ENCODE results near the gene TMEM144.

The TMEM144 gene

DNA sequence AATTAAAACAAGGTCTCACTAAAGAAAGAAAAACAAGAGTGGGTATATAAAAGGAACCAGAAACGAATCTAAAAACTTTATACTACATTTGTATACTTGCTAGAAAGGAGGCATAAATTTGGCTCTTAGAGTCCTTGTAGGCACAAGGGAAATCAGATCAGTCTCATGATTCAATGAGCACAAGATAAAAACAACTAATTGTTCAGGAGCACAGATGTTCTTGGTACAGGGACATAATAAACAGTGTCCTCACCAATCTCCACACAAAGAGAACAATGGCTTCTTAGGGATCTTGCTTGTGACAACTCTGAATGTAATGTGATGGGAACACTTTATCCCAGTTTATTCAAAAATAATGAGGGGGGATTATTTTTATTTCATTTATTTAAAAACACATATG lies 28.3 kb downstream of the TMEM144 start:
- Histone ChIP-seq H3K4ac (ENCODE audit: low read depth in 1 of 2, low read length in 2 of 2) (no peak overlapping the region), H3K9ac (ENCODE audit: low read length) (no peak overlapping the region), H3K79me1 (replicated peaks; ENCODE audit: low read length, poor library complexity, severe bottlenecking) (no peaks in the 10 kb centered on the region), H4K8ac (ENCODE audit: low read length) (no peak overlapping the region), H3K18ac (ENCODE audit: low read depth in 1 of 2, low read length in 2 of 2) (no peak overlapping the region), H3K14ac (ENCODE audit: low read length in 2 of 2) (no peak overlapping the region), H4K91ac (ENCODE audit: low read length) (no peak overlapping the region), H3K27me3 (ENCODE audit: control insufficient read depth in 1 of 2, insufficient read depth in 1 of 2, low read length in 2 of 2) (no peaks in the 10 kb centered on the region), H3K4me1 (ENCODE audit: control insufficient read depth, insufficient read depth, low read depth, low read length) (no peaks in the 10 kb centered on the region), H3K4me3 (ENCODE audit: insufficient read depth in 1 of 2, low read depth in 1 of 2, low read length in 2 of 2) (no peak overlapping the region), H3K23ac (ENCODE audit: low read length in 2 of 2) (no peak overlapping the region), H2BK5ac (ENCODE audit: low read depth, low read length, poor library complexity, severe bottlenecking) (no peak overlapping the region), H3K27ac (ENCODE audit: low read length, poor library complexity, severe bottlenecking) (no peak overlapping the region), H3K36me3 (ENCODE audit: control insufficient read depth in 1 of 2, insufficient read depth in 2 of 2, low read depth in 1 of 2, low read length in 2 of 2) (peaks cover 0 to 4% of the 10 kb centered on the region in 2 experiments), H3K9me3 (ENCODE audit: control insufficient read depth, low read length) (no peaks in the 10 kb centered on the region), H2BK15ac (ENCODE audit: low read depth, poor library complexity, severe bottlenecking) (no peak overlapping the region), H2AK5ac (ENCODE audit: low read length, severe bottlenecking) (no peak overlapping the region), H2BK120ac (ENCODE audit: low read depth, low read length) (no peak overlapping the region), H2AFZ (ENCODE audit: low read depth, low read length) (no peak overlapping the region), H2BK12ac (ENCODE audit: low read length in 2 of 2) (no peak overlapping the region), H3K4me2 (ENCODE audit: low read length, poor library complexity, severe bottlenecking) (no peak overlapping the region)
- DNase-seq: no peak
- no CpG with 5 or more reads among the region's 1 CpG for WGBS

DNA sequence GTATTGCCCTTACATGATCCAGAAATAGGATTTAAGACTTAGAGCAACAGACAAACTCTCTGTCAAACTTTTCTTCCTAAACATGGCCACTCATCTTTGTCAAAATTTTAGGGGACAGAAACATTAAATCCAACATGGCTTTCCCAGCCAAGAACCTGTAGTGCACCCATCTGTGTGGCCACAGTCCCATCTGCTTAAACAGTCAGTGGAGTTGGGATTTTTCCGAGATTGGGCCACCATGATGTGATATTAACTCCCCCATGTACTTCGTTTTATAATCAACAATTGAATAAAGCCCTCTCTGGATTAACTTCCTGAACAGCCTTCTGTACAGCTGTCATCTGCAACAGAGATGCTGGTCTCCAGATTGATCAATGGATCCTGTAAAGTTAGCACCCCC lies 28.9 kb downstream of the TMEM144 start:
- Histone ChIP-seq H3K4me1 (ENCODE audit: control insufficient read depth, insufficient read depth, low read depth, low read length) (no peaks in the 10 kb centered on the region), H2BK12ac (ENCODE audit: low read length in 2 of 2) (no peak overlapping the region), H3K18ac (ENCODE audit: low read depth in 1 of 2, low read length in 2 of 2) (no peak overlapping the region), H3K36me3 (ENCODE audit: control insufficient read depth in 1 of 2, insufficient read depth in 2 of 2, low read depth in 1 of 2, low read length in 2 of 2) (peaks cover 0 to 4% of the 10 kb centered on the region in 2 experiments), H2BK5ac (ENCODE audit: low read depth, low read length, poor library complexity, severe bottlenecking) (no peak overlapping the region), H3K27ac (ENCODE audit: low read length, poor library complexity, severe bottlenecking) (no peak overlapping the region), H2BK15ac (ENCODE audit: low read depth, poor library complexity, severe bottlenecking) (no peak overlapping the region), H3K4me3 (ENCODE audit: insufficient read depth in 1 of 2, low read depth in 1 of 2, low read length in 2 of 2) (no peak overlapping the region), H3K79me1 (replicated peaks; ENCODE audit: low read length, poor library complexity, severe bottlenecking) (no peaks in the 10 kb centered on the region), H3K4me2 (ENCODE audit: low read length, poor library complexity, severe bottlenecking) (no peak overlapping the region), H3K27me3 (ENCODE audit: control insufficient read depth in 1 of 2, insufficient read depth in 1 of 2, low read length in 2 of 2) (no peaks in the 10 kb centered on the region), H4K91ac (ENCODE audit: low read length) (no peak overlapping the region), H2AK5ac (ENCODE audit: low read length, severe bottlenecking) (no peak overlapping the region), H3K23ac (ENCODE audit: low read length in 2 of 2) (no peak overlapping the region), H4K8ac (ENCODE audit: low read length) (no peak overlapping the region), H3K9ac (ENCODE audit: low read length) (no peak overlapping the region), H3K4ac (ENCODE audit: low read depth in 1 of 2, low read length in 2 of 2) (no peak overlapping the region), H3K14ac (ENCODE audit: low read length in 2 of 2) (no peak overlapping the region), H2BK120ac (ENCODE audit: low read depth, low read length) (no peak overlapping the region), H3K9me3 (ENCODE audit: control insufficient read depth, low read length) (no peaks in the 10 kb centered on the region), H2AFZ (ENCODE audit: low read depth, low read length) (no peak overlapping the region)
- WGBS: 76% methylated on average over 2 of the region's 2 CpGs
- no peak for DNase-seq

DNA sequence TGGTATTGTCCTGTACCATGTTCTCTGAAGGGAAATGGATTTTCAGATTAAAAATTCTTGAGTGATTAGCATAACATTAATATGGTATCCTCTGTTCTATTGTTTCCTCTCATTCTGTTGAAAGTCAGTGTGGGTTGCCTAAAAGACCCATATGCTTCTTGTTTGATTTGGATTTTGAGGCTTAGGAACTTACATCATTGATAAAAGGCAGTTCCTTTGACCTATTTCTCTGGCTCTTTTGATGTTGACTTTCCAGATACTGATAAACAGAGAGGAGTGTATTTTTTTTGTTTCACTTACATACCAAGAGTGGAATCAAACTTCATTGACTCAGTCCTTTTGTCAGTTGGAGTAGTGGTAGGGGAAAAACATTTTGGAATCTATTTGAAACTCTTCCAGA lies 32.8 kb downstream of the TMEM144 start:
- no peak overlapping the region for H2BK15ac ChIP-seq (ENCODE audit: low read depth, poor library complexity, severe bottlenecking)
- no peak overlapping the region for H3K9ac ChIP-seq (ENCODE audit: low read length)
- no peak for DNase-seq
- no peak overlapping the region for H4K8ac ChIP-seq (ENCODE audit: low read length)
- no peaks in the 10 kb centered on the region for H3K79me1 ChIP-seq (replicated peaks; ENCODE audit: low read length, poor library complexity, severe bottlenecking)
- no peak overlapping the region for H3K4me2 ChIP-seq (ENCODE audit: low read length, poor library complexity, severe bottlenecking)
- no peak overlapping the region for H3K27ac ChIP-seq (ENCODE audit: low read length, poor library complexity, severe bottlenecking)
- no peak overlapping the region for H2AFZ ChIP-seq (ENCODE audit: low read depth, low read length)
- H2BK12ac ChIP-seq (ENCODE audit: low read length in 2 of 2): no peak overlapping the region
- no peak overlapping the region for H3K18ac ChIP-seq (ENCODE audit: low read depth in 1 of 2, low read length in 2 of 2)
- no peaks in the 10 kb centered on the region for H3K9me3 ChIP-seq (ENCODE audit: control insufficient read depth, low read length)
- H3K4me3 ChIP-seq (ENCODE audit: insufficient read depth in 1 of 2, low read depth in 1 of 2, low read length in 2 of 2): no peak overlapping the region
- H3K4me1 ChIP-seq (ENCODE audit: control insufficient read depth, insufficient read depth, low read depth, low read length): no peaks in the 10 kb centered on the region
- no peak overlapping the region for H3K23ac ChIP-seq (ENCODE audit: low read length in 2 of 2)
- H3K14ac ChIP-seq (ENCODE audit: low read length in 2 of 2): no peak overlapping the region
- no peak overlapping the region for H2BK120ac ChIP-seq (ENCODE audit: low read depth, low read length)
- peaks cover 0 to 4% of the 10 kb centered on the region in 2 experiments for H3K36me3 ChIP-seq (ENCODE audit: control insufficient read depth in 1 of 2, insufficient read depth in 2 of 2, low read depth in 1 of 2, low read length in 2 of 2)
- H4K91ac ChIP-seq (ENCODE audit: low read length): no peak overlapping the region
- H2AK5ac ChIP-seq (ENCODE audit: low read length, severe bottlenecking): no peak overlapping the region
- H2BK5ac ChIP-seq (ENCODE audit: low read depth, low read length, poor library complexity, severe bottlenecking): no peak overlapping the region
- H3K4ac ChIP-seq (ENCODE audit: low read depth in 1 of 2, low read length in 2 of 2): no peak overlapping the region
- no peaks in the 10 kb centered on the region for H3K27me3 ChIP-seq (ENCODE audit: control insufficient read depth in 1 of 2, insufficient read depth in 1 of 2, low read length in 2 of 2)

DNA sequence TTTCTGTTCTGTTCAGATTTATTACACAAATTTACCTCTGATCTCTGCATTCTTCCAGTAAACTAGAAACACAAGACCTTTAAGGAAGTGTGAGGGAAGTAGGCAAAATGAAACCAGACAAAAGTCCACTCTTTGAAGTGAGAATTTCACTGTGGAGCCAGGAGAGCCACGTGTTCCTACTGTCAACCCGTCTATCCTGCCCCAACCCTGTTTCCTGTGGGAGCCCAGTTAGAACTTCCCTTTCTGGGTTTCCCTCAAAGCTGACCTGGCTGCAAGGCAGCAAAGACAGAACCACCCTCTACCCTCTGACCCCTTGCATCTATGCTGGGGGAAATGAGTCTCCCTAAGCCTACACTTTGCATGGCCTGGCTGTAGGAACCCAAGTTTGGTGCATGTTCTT lies 40.0 kb downstream of the TMEM144 start:
- Histone ChIP-seq H4K8ac (ENCODE audit: low read length) (no peak overlapping the region), H3K27me3 (ENCODE audit: control insufficient read depth in 1 of 2, insufficient read depth in 1 of 2, low read length in 2 of 2) (no peaks in the 10 kb centered on the region), H3K79me1 (replicated peaks; ENCODE audit: low read length, poor library complexity, severe bottlenecking) (no peaks in the 10 kb centered on the region), H3K9ac (ENCODE audit: low read length) (no peak overlapping the region), H2BK120ac (ENCODE audit: low read depth, low read length) (no peak overlapping the region), H2AFZ (ENCODE audit: low read depth, low read length) (no peak overlapping the region), H3K4me3 (ENCODE audit: insufficient read depth in 1 of 2, low read depth in 1 of 2, low read length in 2 of 2) (no peak overlapping the region), H4K91ac (ENCODE audit: low read length) (no peak overlapping the region), H3K4me1 (ENCODE audit: control insufficient read depth, insufficient read depth, low read depth, low read length) (no peaks in the 10 kb centered on the region), H3K23ac (ENCODE audit: low read length in 2 of 2) (no peak overlapping the region), H3K14ac (ENCODE audit: low read length in 2 of 2) (no peak overlapping the region), H3K36me3 (ENCODE audit: control insufficient read depth in 1 of 2, insufficient read depth in 2 of 2, low read depth in 1 of 2, low read length in 2 of 2) (no peaks in the 10 kb centered on the region), H3K4ac (ENCODE audit: low read depth in 1 of 2, low read length in 2 of 2) (no peak overlapping the region), H3K4me2 (ENCODE audit: low read length, poor library complexity, severe bottlenecking) (no peak overlapping the region), H2BK12ac (ENCODE audit: low read length in 2 of 2) (no peak overlapping the region), H3K18ac (ENCODE audit: low read depth in 1 of 2, low read length in 2 of 2) (no peak overlapping the region), H2BK5ac (ENCODE audit: low read depth, low read length, poor library complexity, severe bottlenecking) (no peak overlapping the region), H2AK5ac (ENCODE audit: low read length, severe bottlenecking) (no peak overlapping the region), H3K27ac (ENCODE audit: low read length, poor library complexity, severe bottlenecking) (no peak overlapping the region), H2BK15ac (ENCODE audit: low read depth, poor library complexity, severe bottlenecking) (no peak overlapping the region), H3K9me3 (ENCODE audit: control insufficient read depth, low read length) (no peaks in the 10 kb centered on the region)
- DNase-seq: no peak
- WGBS: 92% methylated on average over 2 of the region's 2 CpGs
